GM23338 (cell line): ENCODE data around the gene HTR3C. TPM values are rescaled to one million over a fixed set of nuclear protein-coding genes. Genes with fewer than 3 reads are reported as not detected.

ENCODE experiments used
- ATAC-seq: fragments of 200-7000 bp; cut with Tn5 transposase; 3 replicates; pipeline ENCODE4 v1.9.1; 2020
- DNase-seq: peaks from one replicate; pipeline ENCODE4 v3.0.0-alpha.2; 2015; ENCODE audit warnings: low spot score
- H2AFZ ChIP-seq: fragments of 200-600 bp; sonication (generic); 2 replicates; pipeline ENCODE4 v1.8.0; 2016; ENCODE audit warnings: antibody characterized with exemption, mild to moderate bottlenecking, moderate library complexity
- H3F3A ChIP-seq: fragments of 200-600 bp; sonication (generic); replicated peaks from 2 replicates; pipeline ENCODE4 v1.8.0; 2017; ENCODE audit warnings: antibody characterized with exemption, mixed run types, low read depth
- H3K27ac ChIP-seq: fragments of 200-600 bp; sonication (generic); 2 replicates; pipeline ENCODE4 v1.6.1; 2016; ENCODE audit warnings: low read depth
- H3K27me3 ChIP-seq: fragments of 200-600 bp; sonication (generic); 2 replicates; pipeline ENCODE4 v1.8.0; 2016; ENCODE audit warnings: mild to moderate bottlenecking, mixed run types, moderate library complexity; ENCODE audit not compliant: insufficient read depth
- H3K36me3 ChIP-seq: fragments of 200-600 bp; sonication (generic); 2 replicates; pipeline ENCODE4 v1.8.0; 2016; ENCODE audit warnings: mild to moderate bottlenecking; ENCODE audit not compliant: insufficient read depth
- H3K4me1 ChIP-seq: fragments of 200-600 bp; sonication (generic); 2 replicates; pipeline ENCODE4 v1.8.0; 2016; ENCODE audit warnings: mild to moderate bottlenecking, moderate library complexity; ENCODE audit not compliant: insufficient read depth
- H3K4me2 ChIP-seq: fragments of 200-600 bp; sonication (generic); 2 replicates; pipeline ENCODE4 v1.7.1; 2017; ENCODE audit warnings: mixed run types
- H3K4me3 ChIP-seq: fragments of 200-600 bp; sonication (generic); 2 replicates; pipeline ENCODE4 v1.6.1; 2016; ENCODE audit warnings: mixed run types
- H3K79me2 ChIP-seq: fragments of 200-600 bp; sonication (generic); replicated peaks from 2 replicates; pipeline ENCODE4 v1.8.0; 2017; ENCODE audit warnings: mild to moderate bottlenecking; ENCODE audit not compliant: insufficient read depth
- H3K9me2 ChIP-seq: fragments of 200-600 bp; sonication (generic); 2 replicates; pipeline ENCODE4 v1.8.0; 2017; ENCODE audit not compliant: insufficient read depth
- H4K20me1 ChIP-seq: fragments of 200-600 bp; sonication (generic); replicated peaks from 2 replicates; pipeline ENCODE4 v1.8.0; 2017; ENCODE audit warnings: mild to moderate bottlenecking; ENCODE audit not compliant: insufficient read depth
- H3K27ac Mint-ChIP-seq: 2 replicates; pipeline ENCODE4 v1.8.0; 2020; ENCODE audit warnings: inconsistent platforms, mild to moderate bottlenecking, moderate library complexity, mixed read lengths
- H3K27me3 Mint-ChIP-seq: 3 replicates; pipeline ENCODE4 v1.8.0; 2022; ENCODE audit warnings: low read depth, mild to moderate bottlenecking, moderate library complexity, mixed read lengths, inconsistent platforms; ENCODE audit not compliant: insufficient read depth, poor library complexity
- H3K36me3 Mint-ChIP-seq: 3 replicates; pipeline ENCODE4 v1.8.0; 2021; ENCODE audit warnings: low read depth, mild to moderate bottlenecking, inconsistent platforms, moderate library complexity, mixed read lengths
- H3K4me1 Mint-ChIP-seq: 3 replicates; pipeline ENCODE4 v1.8.0; 2020; ENCODE audit warnings: mild to moderate bottlenecking, inconsistent platforms, mixed read lengths
- H3K4me3 Mint-ChIP-seq: 3 replicates; pipeline ENCODE4 v1.8.0; 2021; ENCODE audit warnings: moderate library complexity, mild to moderate bottlenecking, inconsistent platforms, mixed read lengths
- H3K9me3 Mint-ChIP-seq: 3 replicates; pipeline ENCODE4 v1.8.0; 2020; ENCODE audit warnings: moderate library complexity, mild to moderate bottlenecking, inconsistent platforms, mixed read lengths
- CREB1 ChIP-seq: fragments of 250-450 bp; sonication (Bioruptor Pico); IDR thresholded peaks from 2 replicates; pipeline ENCODE4 v1.5.0; 2020; ENCODE audit warnings: low read depth, mild to moderate bottlenecking, moderate library complexity
- EZH2 ChIP-seq: fragments of 200-600 bp; sonication (generic); IDR thresholded peaks from one replicate; pipeline ENCODE4 v1.8.0; 2017; ENCODE audit warnings: antibody characterized with exemption, mild to moderate bottlenecking, low read depth; ENCODE audit not compliant: unreplicated experiment
- EZH2phosphoT487 ChIP-seq: fragments of 200-600 bp; sonication (generic); IDR thresholded peaks from one replicate; pipeline ENCODE4 v1.8.1; 2018; ENCODE audit warnings: antibody characterized with exemption; ENCODE audit not compliant: unreplicated experiment
- JUNB ChIP-seq: IDR thresholded peaks from one replicate; pipeline ENCODE4 v1.6.1; 2016; ENCODE audit warnings: antibody characterized with exemption; ENCODE audit not compliant: unreplicated experiment
- NANOG ChIP-seq: IDR thresholded peaks from 2 replicates; pipeline ENCODE4 v1.6.1; 2016; ENCODE audit warnings: antibody characterized with exemption, borderline replicate concordance
- POLR2AphosphoS5 ChIP-seq: IDR thresholded peaks from 2 replicates; pipeline ENCODE4 v1.6.1; 2016; ENCODE audit warnings: antibody characterized with exemption, low read depth
- REST ChIP-seq: IDR thresholded peaks from one replicate; pipeline ENCODE4 v1.6.1; 2018; ENCODE audit warnings: antibody characterized with exemption; ENCODE audit not compliant: unreplicated experiment
- STAT1 ChIP-seq: IDR thresholded peaks from one replicate; pipeline ENCODE4 v1.6.1; 2016; ENCODE audit warnings: antibody characterized with exemption; ENCODE audit not compliant: unreplicated experiment
- ZNF114 ChIP-seq: fragments of 250-450 bp; sonication (Bioruptor Pico); IDR thresholded peaks from 2 replicates; pipeline ENCODE4 v1.5.0; 2020; ENCODE audit warnings: mild to moderate bottlenecking, moderate library complexity
- ZNF331 ChIP-seq: fragments of 250-450 bp; sonication (Bioruptor Pico); IDR thresholded peaks from 2 replicates; pipeline ENCODE4 v1.5.0; 2020; ENCODE audit warnings: low read depth, mild to moderate bottlenecking, moderate library complexity
- long read RNA-seq: library from polyadenylated mRNA; unstranded; transcript quantifications from one replicate; pipeline ENCODE4 v2.0.0, GENCODE V29; 2020; ENCODE audit not compliant: unreplicated experiment
- polyA plus RNA-seq: library from polyadenylated mRNA; unstranded; fragments of >200 nt; fragmentation: Nextera tagmentation; extraction: Ambion mirVana; gene quantifications from 2 replicates; pipeline ENCODE4 v1.2.1, GENCODE V29; 2016
- total RNA-seq: library from RNA; depleted of rRNA; stranded (reverse); fragments of >200 nt; shearing (Covaris generic); gene quantifications from 2 replicates; pipeline ENCODE4 v1.2.3, GENCODE V29; 2014; rRNA removed
- TF ChIP-seq, protein P1 (sequence below): IDR thresholded peaks from 2 replicates; pipeline ENCODE4 v1.6.1; 2016; ENCODE audit warnings: antibody characterized with exemption
- TF ChIP-seq, protein P2 (sequence below): fragments of 250-450 bp; sonication (Bioruptor Pico); IDR thresholded peaks from 2 replicates; pipeline ENCODE4 v1.5.0; 2020; ENCODE audit warnings: mild to moderate bottlenecking, moderate library complexity
- TF ChIP-seq, protein P3 (sequence below), 2 experiments: fragments of 200-600 bp in 1 of 2; sonication (generic) in 1 of 2; conservative IDR thresholded peaks; 2 replicates each; pipeline versions ENCODE4 v1.5.1 to v1.6.1; 2016 to 2017; ENCODE audit warnings: antibody characterized with exemption in 2 of 2, low read depth in 2 of 2, mild to moderate bottlenecking in 2 of 2, moderate library complexity in 1 of 2

Gene HTR3C, protein sequence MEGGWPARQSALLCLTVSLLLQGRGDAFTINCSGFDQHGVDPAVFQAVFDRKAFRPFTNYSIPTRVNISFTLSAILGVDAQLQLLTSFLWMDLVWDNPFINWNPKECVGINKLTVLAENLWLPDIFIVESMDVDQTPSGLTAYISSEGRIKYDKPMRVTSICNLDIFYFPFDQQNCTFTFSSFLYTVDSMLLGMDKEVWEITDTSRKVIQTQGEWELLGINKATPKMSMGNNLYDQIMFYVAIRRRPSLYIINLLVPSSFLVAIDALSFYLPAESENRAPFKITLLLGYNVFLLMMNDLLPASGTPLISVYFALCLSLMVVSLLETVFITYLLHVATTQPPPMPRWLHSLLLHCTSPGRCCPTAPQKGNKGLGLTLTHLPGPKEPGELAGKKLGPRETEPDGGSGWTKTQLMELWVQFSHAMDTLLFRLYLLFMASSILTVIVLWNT
- not detected in 2 replicates for total RNA-seq
- polyA plus RNA-seq: not detected in 2 replicates
- long read RNA-seq: 0 reads

DNA sequence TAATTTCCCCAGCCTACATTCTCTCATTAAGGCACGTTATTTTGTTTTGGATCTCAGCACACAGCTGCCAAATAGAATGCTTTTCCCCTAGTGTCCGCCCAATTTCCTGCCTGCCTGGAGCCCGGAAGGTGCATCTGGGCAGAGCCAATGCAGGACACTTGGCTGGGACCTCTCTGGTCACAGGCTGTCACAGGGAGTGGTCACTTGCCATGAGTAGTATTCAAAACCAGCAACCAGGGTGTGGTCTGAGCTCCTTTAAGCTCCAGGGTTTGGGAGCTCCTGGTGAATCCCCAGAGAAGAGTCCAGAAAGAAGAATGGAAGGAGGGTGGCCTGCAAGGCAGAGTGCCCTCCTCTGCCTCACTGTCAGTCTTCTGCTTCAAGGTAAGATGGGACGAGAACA, at the start of gene HTR3C:
Gene HTR3C, plus strand, starts transcription at position 281 of the 400 bp plus-strand sequence. Its CDS starts 34 bp downstream, at position 315.
- no peak within 1 kb of the TSS for H3K27ac ChIP-seq
- H3K36me3 Mint-ChIP-seq: no peaks in the 10 kb centered on the region
- H3K4me1 Mint-ChIP-seq: no peaks in the 10 kb centered on the region

More for the DNA sequence above, at the start of gene HTR3C:
- TF ChIP-seq NANOG (no peak), ZNF114 (no peak), JUNB (no peak), REST (no peak), STAT1 (no peak), EZH2phosphoT487 (no peak), POLR2AphosphoS5 (no peak), ZNF331 (CRISPR knock-in tag) (no peak), EZH2 (no peak), CREB1 (CRISPR knock-in tag) (no peak)
- TF ChIP-seq, protein P1, sequence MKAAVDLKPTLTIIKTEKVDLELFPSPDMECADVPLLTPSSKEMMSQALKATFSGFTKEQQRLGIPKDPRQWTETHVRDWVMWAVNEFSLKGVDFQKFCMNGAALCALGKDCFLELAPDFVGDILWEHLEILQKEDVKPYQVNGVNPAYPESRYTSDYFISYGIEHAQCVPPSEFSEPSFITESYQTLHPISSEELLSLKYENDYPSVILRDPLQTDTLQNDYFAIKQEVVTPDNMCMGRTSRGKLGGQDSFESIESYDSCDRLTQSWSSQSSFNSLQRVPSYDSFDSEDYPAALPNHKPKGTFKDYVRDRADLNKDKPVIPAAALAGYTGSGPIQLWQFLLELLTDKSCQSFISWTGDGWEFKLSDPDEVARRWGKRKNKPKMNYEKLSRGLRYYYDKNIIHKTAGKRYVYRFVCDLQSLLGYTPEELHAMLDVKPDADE: no peak
- TF ChIP-seq, protein P2, sequence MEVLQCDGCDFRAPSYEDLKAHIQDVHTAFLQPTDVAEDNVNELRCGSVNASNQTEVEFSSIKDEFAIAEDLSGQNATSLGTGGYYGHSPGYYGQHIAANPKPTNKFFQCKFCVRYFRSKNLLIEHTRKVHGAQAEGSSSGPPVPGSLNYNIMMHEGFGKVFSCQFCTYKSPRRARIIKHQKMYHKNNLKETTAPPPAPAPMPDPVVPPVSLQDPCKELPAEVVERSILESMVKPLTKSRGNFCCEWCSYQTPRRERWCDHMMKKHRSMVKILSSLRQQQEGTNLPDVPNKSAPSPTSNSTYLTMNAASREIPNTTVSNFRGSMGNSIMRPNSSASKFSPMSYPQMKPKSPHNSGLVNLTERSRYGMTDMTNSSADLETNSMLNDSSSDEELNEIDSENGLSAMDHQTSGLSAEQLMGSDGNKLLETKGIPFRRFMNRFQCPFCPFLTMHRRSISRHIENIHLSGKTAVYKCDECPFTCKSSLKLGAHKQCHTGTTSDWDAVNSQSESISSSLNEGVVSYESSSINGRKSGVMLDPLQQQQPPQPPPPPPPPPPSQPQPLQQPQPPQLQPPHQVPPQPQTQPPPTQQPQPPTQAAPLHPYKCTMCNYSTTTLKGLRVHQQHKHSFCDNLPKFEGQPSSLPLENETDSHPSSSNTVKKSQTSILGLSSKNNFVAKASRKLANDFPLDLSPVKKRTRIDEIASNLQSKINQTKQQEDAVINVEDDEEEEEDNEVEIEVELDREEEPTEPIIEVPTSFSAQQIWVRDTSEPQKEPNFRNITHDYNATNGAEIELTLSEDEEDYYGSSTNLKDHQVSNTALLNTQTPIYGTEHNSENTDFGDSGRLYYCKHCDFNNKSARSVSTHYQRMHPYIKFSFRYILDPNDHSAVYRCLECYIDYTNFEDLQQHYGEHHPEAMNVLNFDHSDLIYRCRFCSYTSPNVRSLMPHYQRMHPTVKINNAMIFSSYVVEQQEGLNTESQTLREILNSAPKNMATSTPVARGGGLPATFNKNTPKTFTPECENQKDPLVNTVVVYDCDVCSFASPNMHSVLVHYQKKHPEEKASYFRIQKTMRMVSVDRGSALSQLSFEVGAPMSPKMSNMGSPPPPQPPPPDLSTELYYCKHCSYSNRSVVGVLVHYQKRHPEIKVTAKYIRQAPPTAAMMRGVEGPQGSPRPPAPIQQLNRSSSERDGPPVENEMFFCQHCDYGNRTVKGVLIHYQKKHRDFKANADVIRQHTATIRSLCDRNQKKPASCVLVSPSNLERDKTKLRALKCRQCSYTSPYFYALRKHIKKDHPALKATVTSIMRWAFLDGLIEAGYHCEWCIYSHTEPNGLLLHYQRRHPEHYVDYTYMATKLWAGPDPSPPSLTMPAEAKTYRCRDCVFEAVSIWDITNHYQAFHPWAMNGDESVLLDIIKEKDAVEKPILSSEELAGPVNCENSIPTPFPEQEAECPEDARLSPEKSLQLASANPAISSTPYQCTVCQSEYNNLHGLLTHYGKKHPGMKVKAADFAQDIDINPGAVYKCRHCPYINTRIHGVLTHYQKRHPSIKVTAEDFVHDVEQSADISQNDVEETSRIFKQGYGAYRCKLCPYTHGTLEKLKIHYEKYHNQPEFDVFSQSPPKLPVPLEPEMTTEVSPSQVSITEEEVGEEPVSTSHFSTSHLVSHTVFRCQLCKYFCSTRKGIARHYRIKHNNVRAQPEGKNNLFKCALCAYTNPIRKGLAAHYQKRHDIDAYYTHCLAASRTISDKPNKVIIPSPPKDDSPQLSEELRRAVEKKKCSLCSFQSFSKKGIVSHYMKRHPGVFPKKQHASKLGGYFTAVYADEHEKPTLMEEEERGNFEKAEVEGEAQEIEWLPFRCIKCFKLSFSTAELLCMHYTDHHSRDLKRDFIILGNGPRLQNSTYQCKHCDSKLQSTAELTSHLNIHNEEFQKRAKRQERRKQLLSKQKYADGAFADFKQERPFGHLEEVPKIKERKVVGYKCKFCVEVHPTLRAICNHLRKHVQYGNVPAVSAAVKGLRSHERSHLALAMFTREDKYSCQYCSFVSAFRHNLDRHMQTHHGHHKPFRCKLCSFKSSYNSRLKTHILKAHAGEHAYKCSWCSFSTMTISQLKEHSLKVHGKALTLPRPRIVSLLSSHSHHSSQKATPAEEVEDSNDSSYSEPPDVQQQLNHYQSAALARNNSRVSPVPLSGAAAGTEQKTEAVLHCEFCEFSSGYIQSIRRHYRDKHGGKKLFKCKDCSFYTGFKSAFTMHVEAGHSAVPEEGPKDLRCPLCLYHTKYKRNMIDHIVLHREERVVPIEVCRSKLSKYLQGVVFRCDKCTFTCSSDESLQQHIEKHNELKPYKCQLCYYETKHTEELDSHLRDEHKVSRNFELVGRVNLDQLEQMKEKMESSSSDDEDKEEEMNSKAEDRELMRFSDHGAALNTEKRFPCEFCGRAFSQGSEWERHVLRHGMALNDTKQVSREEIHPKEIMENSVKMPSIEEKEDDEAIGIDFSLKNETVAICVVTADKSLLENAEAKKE (CRISPR knock-in tag): no peak
- TF ChIP-seq, protein P3, sequence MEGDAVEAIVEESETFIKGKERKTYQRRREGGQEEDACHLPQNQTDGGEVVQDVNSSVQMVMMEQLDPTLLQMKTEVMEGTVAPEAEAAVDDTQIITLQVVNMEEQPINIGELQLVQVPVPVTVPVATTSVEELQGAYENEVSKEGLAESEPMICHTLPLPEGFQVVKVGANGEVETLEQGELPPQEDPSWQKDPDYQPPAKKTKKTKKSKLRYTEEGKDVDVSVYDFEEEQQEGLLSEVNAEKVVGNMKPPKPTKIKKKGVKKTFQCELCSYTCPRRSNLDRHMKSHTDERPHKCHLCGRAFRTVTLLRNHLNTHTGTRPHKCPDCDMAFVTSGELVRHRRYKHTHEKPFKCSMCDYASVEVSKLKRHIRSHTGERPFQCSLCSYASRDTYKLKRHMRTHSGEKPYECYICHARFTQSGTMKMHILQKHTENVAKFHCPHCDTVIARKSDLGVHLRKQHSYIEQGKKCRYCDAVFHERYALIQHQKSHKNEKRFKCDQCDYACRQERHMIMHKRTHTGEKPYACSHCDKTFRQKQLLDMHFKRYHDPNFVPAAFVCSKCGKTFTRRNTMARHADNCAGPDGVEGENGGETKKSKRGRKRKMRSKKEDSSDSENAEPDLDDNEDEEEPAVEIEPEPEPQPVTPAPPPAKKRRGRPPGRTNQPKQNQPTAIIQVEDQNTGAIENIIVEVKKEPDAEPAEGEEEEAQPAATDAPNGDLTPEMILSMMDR (conservative IDR thresholded peaks at IDR 0.05; ENCODE audit: low read depth in 2 of 2): no peak
- H3K4me3 ChIP-seq: no peak within 1 kb of the TSS
- H3K27me3 ChIP-seq: no peaks in the 10 kb centered on the region
- no peaks in the 10 kb centered on the region for H3K9me2 ChIP-seq
- H3K4me2 ChIP-seq: no peak within 1 kb of the TSS
- no peaks in the 10 kb centered on the region for H3F3A ChIP-seq
- no peak within 1 kb of the TSS for H2AFZ ChIP-seq
- no peaks in the 10 kb centered on the region; the same call in 2 of the 3 replicates for H3K9me3 Mint-ChIP-seq
- no peak for DNase-seq
- peaks cover 7% of the 10 kb centered on the region for H3K27me3 Mint-ChIP-seq
- H3K79me2 ChIP-seq: no peaks in the 10 kb centered on the region
- H4K20me1 ChIP-seq: no peaks in the 10 kb centered on the region
- no peak within 1 kb of the TSS for H3K27ac Mint-ChIP-seq
- no peaks in the 10 kb centered on the region for H3K4me1 ChIP-seq
- no peak within 1 kb of the TSS for H3K4me3 Mint-ChIP-seq
- ATAC-seq: no peak
- H3K36me3 ChIP-seq: no peaks in the 10 kb centered on the region
